ENCODE data around the gene PLEKHA6. TPM values are rescaled to one million over a fixed set of nuclear protein-coding genes. Genes with fewer than 3 reads are reported as not detected.
A peak's percentile ranks its signal among the peaks of the same experiment; 100 is the strongest.

Gene PLEKHA6
- total and polyA plus RNA-seq, 2 of the 8 experiments (the other 6 are each of a cell fraction or from before 2014, with no cell fraction given): 4.8 to 20.2 TPM

DNA sequence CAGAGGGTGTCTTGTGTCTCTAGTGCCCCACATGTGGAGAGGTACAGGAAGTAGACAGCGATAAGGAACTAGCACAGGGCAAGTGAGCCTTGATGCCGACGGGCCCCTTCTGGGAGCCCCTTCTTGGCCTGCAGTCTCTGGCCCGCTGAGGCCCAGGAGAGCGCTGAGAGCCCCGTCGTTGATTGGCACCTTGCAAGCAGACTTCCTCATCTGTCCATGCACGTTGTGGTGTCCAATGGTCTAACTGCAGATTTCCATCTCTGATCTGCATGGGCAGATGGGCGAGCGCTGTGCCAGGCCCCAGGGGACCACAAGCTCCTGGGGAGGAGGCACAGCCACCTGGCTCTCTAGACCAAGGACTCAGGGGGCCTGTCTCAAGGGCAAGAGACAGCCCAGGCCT, 32.4 kb downstream of the PLEKHA6 start:
- H4K8ac ChIP-seq (ENCODE audit: extremely low read depth, insufficient read depth, low read length): no peak overlapping the region; the same call in 1 of the 2 replicates
- no peak overlapping the region for H4K91ac ChIP-seq (replicated peaks; ENCODE audit: insufficient read length, low read length)
- CTCF ChIA-PET (ENCODE audit: partially characterized antibody): interaction anchor here (1.0 to 21.6 kb wide), 8 partner anchors 11 to 120 kb away, joined by 3 to 175 read pairs (median 6); partner anchors contain the start of gene PLEKHA6
- no peak overlapping the region for H2AK5ac ChIP-seq (ENCODE audit: low read depth, low read length)
- H3K23me2 ChIP-seq (ENCODE audit: low read depth, low read length): no peaks in the 10 kb centered on the region; the same call in 1 of the 2 replicates
- no peaks in the 10 kb centered on the region for H3K36me3 ChIP-seq (ENCODE audit: control insufficient read depth in 2 of 4, insufficient read depth in 4 of 4, low read length in 3 of 4)
- no peaks in the 10 kb centered on the region for H3K79me2 ChIP-seq (ENCODE audit: control insufficient read depth in 1 of 2, insufficient read depth in 2 of 2, low read length in 2 of 2)
- H3K79me1 ChIP-seq (ENCODE audit: low read depth, low read length): no peaks in the 10 kb centered on the region
- no peak overlapping the region; the same call in 1 of the 2 replicates for H2BK12ac ChIP-seq (ENCODE audit: low read depth, low read length)
- no peak overlapping the region; the same call in 1 of the 2 replicates for H3K27ac ChIP-seq (ENCODE audit: low read depth, low read length)
- H2AFZ ChIP-seq (ENCODE audit: low read length): no peak overlapping the region
- no peak overlapping the region for H2BK20ac ChIP-seq (ENCODE audit: low read length)
- no peak overlapping the region for H3K18ac ChIP-seq (ENCODE audit: extremely low read depth, low read length)
- no peak overlapping the region for H3K56ac ChIP-seq (replicated peaks; ENCODE audit: insufficient read length, low read depth, low read length)
- DNase-seq (ENCODE audit: low read depth in 1 of 2, low spot score in 2 of 2): peak in 1 of 2 experiments; percentile 54
- H4K20me1 ChIP-seq (replicated peaks in 1 of 2; ENCODE audit: control insufficient read depth in 1 of 2, insufficient read depth in 2 of 2, low read length in 2 of 2): no peaks in the 10 kb centered on the region
- no peaks in the 10 kb centered on the region for H3K27me3 ChIP-seq (replicated peaks in 1 of 4; ENCODE audit: control insufficient read depth in 3 of 4, extremely low read depth in 1 of 4, insufficient read depth in 3 of 4, low read length in 3 of 4)
- H4K5ac ChIP-seq (ENCODE audit: insufficient read length, low read depth, low read length): no peak overlapping the region
- H3K4me1 ChIP-seq (replicated peaks in 1 of 4; ENCODE audit: control insufficient read depth in 3 of 4, insufficient read depth in 4 of 4, low read length in 3 of 4): peaks cover 0 to 9% (median 2%) of the 10 kb centered on the region in 4 experiments; a peak in 5 of 7 replicates
- FAIRE-seq: no peak
- no peak overlapping the region for H3K4ac ChIP-seq (replicated peaks; ENCODE audit: insufficient read length, low read depth, low read length)
- H3K4me3 ChIP-seq (ENCODE audit: extremely low read depth in 1 of 4, insufficient read depth in 2 of 4, low read depth in 3 of 4, low read length in 4 of 4): no peak overlapping the region
- POLR2A ChIA-PET (ENCODE audit: partially characterized antibody): interaction anchor here (0.6 to 1.2 kb wide), 3 partner anchors 24 to 452 kb away, joined by 3 read pairs; no protein-coding TSS in a partner anchor
- H2BK15ac ChIP-seq (ENCODE audit: low read length): no peak overlapping the region
- no peak overlapping the region for H3K9ac ChIP-seq (replicated peaks in 1 of 4; ENCODE audit: extremely low read depth in 1 of 4, low read depth in 3 of 4, low read length in 3 of 4)
- 86% methylated on average over 10 of the region's 10 CpGs; no CpG with 5 or more reads in 1 of the 2 experiments for WGBS, 2 experiments (ENCODE audit: extremely low coverage in 1 of 2, insufficient coverage in 1 of 2, insufficient read length in 1 of 2, insufficient replicate concordance in 2 of 2, low coverage in 1 of 2, low lambda C conversion rate in 2 of 2, missing lambda C conversion rate in 1 of 2)
- H3K23ac ChIP-seq (ENCODE audit: insufficient read length): no peak overlapping the region
- no peaks in the 10 kb centered on the region for H3K9me3 ChIP-seq (ENCODE audit: insufficient read depth in 2 of 2, low read depth in 1 of 2, low read length in 1 of 2)
- no peak overlapping the region for H2BK120ac ChIP-seq (replicated peaks; ENCODE audit: low read depth, low read length)
- H2BK5ac ChIP-seq (ENCODE audit: low read depth, low read length): no peak overlapping the region
- H3K14ac ChIP-seq (ENCODE audit: insufficient read length): no peak overlapping the region
- no peak overlapping the region for H3K4me2 ChIP-seq (ENCODE audit: insufficient read depth in 1 of 2, low read depth in 2 of 2, low read length in 2 of 2)
- no peak for TF ChIP-seq NRF1 (IDR thresholded peaks at IDR 0.05; ENCODE audit: low read depth, low read length)
- TF ChIP-seq TEAD4 (IDR thresholded peaks at IDR 0.05; ENCODE audit: low read depth, low read length): no peak
- TF ChIP-seq, protein P1, sequence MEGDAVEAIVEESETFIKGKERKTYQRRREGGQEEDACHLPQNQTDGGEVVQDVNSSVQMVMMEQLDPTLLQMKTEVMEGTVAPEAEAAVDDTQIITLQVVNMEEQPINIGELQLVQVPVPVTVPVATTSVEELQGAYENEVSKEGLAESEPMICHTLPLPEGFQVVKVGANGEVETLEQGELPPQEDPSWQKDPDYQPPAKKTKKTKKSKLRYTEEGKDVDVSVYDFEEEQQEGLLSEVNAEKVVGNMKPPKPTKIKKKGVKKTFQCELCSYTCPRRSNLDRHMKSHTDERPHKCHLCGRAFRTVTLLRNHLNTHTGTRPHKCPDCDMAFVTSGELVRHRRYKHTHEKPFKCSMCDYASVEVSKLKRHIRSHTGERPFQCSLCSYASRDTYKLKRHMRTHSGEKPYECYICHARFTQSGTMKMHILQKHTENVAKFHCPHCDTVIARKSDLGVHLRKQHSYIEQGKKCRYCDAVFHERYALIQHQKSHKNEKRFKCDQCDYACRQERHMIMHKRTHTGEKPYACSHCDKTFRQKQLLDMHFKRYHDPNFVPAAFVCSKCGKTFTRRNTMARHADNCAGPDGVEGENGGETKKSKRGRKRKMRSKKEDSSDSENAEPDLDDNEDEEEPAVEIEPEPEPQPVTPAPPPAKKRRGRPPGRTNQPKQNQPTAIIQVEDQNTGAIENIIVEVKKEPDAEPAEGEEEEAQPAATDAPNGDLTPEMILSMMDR (IDR thresholded peaks at IDR 0.05; ENCODE audit: control extremely low read depth in 1 of 3, insufficient read depth in 1 of 3, low read depth in 1 of 3, low read length in 3 of 3): no peak
- TF ChIP-seq CBX5 (IDR thresholded peaks at IDR 0.05; ENCODE audit: low read depth, low read length): no peak
- no peak for TF ChIP-seq CREB1 (IDR thresholded peaks at IDR 0.05)
- TF ChIP-seq JUND (IDR thresholded peaks at IDR 0.05; ENCODE audit: low read length): no peak
- TF ChIP-seq JUN (IDR thresholded peaks at IDR 0.05; ENCODE audit: low read depth, low read length): no peak
- TF ChIP-seq, protein P2, sequence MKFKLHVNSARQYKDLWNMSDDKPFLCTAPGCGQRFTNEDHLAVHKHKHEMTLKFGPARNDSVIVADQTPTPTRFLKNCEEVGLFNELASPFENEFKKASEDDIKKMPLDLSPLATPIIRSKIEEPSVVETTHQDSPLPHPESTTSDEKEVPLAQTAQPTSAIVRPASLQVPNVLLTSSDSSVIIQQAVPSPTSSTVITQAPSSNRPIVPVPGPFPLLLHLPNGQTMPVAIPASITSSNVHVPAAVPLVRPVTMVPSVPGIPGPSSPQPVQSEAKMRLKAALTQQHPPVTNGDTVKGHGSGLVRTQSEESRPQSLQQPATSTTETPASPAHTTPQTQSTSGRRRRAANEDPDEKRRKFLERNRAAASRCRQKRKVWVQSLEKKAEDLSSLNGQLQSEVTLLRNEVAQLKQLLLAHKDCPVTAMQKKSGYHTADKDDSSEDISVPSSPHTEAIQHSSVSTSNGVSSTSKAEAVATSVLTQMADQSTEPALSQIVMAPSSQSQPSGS (IDR thresholded peaks at IDR 0.05; ENCODE audit: low read length): no peak
- no peak for TF ChIP-seq PHF8 (conservative IDR thresholded peaks at IDR 0.05; ENCODE audit: low read depth, low read length)
- TF ChIP-seq TAF7 (optimal IDR thresholded peaks at IDR 0.05; ENCODE audit: borderline replicate concordance, low read depth, low read length): no peak
